GM13977 (cell line): Measurements from ENCODE around the gene AHCTF1.

Experiments used
- DNase-seq: peaks from one replicate; pipeline ENCODE4 v3.0.0; 2012; ENCODE audit warnings: low spot score
- CTCF ChIP-seq: IDR thresholded peaks from 2 replicates; pipeline ENCODE4 v1.5.1; 2012; ENCODE audit warnings: mild to moderate bottlenecking, control low read depth; ENCODE audit not compliant: insufficient read depth; ENCODE audit errors: extremely low read depth, missing control alignments
- in situ Hi-C: fragments of 300-500 bp; cut with MboI; formaldehyde crosslinking; loops from one replicate; pipeline ENCODE4 v1.12.0; 2022; ENCODE audit warnings: low sequenced_read_pairs, low pct_unique_long_range_greater_than_20kb, mixed read lengths, inconsistent platforms; ENCODE audit not compliant: unreplicated experiment

Gene AHCTF1

GRCh38 chr1:246800756-246801155, 131.0 kb downstream of the AHCTF1 start:
- in situ Hi-C loops, result no loop called here
- TF ChIP-seq CTCF, result no peak
- DNase-seq, result no peak

- in situ Hi-C loops, result no loop called here
- DNase-seq, result no peak
These were observed 131.4 kb downstream of the AHCTF1 start for GRCh38 chr1:246800356-246800755.

GRCh38 chr1:246798606-246799496, 132.9 kb downstream of the AHCTF1 start:
- in situ Hi-C loops, result no loop called here
- no peak for TF ChIP-seq CTCF
- no peak for DNase-seq

More at GRCh38 chr1:246800356-246800755, 131.4 kb downstream of the AHCTF1 start:
- TF ChIP-seq CTCF, result no peak

GRCh38 chr1:246798107-246798506, 133.6 kb downstream of the AHCTF1 start:
- no peak for DNase-seq
- in situ Hi-C loops, result no loop called here
- no peak for TF ChIP-seq CTCF

DNA sequence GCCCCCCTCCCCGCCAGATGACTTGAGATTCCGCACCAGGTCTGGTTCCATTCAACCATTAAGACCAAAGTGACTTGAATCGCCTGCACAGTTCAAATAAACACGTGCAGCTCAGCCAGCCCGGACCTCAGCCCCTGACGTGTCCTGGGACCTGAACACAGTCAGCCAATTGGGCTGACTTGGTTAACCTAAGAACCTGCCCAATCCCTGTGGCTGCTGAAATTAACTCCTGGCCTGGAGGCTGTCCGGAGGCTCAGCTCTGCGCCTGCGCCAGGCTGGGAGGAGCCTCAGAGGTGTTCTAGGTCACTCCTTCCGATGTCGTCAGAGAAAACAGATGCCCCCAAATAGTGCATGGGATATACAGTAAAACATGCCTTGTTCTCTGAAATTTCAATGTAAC, 134.2 kb downstream of the AHCTF1 start:
- in situ Hi-C loops, result no loop called here
- TF ChIP-seq CTCF, result no peak
- DNase-seq, result no peak

- no peak for TF ChIP-seq CTCF
- no peak for DNase-seq
- in situ Hi-C loops, result no loop called here
These were observed 134.6 kb downstream of the AHCTF1 start for GRCh38 chr1:246797157-246797556.
